Measurements from ENCODE around the gene TFRC.

- TF ChIP-seq, protein P1, sequence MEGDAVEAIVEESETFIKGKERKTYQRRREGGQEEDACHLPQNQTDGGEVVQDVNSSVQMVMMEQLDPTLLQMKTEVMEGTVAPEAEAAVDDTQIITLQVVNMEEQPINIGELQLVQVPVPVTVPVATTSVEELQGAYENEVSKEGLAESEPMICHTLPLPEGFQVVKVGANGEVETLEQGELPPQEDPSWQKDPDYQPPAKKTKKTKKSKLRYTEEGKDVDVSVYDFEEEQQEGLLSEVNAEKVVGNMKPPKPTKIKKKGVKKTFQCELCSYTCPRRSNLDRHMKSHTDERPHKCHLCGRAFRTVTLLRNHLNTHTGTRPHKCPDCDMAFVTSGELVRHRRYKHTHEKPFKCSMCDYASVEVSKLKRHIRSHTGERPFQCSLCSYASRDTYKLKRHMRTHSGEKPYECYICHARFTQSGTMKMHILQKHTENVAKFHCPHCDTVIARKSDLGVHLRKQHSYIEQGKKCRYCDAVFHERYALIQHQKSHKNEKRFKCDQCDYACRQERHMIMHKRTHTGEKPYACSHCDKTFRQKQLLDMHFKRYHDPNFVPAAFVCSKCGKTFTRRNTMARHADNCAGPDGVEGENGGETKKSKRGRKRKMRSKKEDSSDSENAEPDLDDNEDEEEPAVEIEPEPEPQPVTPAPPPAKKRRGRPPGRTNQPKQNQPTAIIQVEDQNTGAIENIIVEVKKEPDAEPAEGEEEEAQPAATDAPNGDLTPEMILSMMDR (IDR thresholded peaks at IDR 0.05; ENCODE audit: low read depth, low read length, missing input control): no peak
- no peak for TF ChIP-seq EGR1 (IDR thresholded peaks at IDR 0.05; ENCODE audit: low read depth in 2 of 2)
- TF ChIP-seq RAD21 (IDR thresholded peaks at IDR 0.05): no peak
- TF ChIP-seq SP1 (IDR thresholded peaks at IDR 0.05): no peak
Observed at GRCh38 chr3:196008929-196009328, 73.0 kb downstream of the TFRC start.

All from liver (tissue), 3 donors.